MCF 10A (cell line): ENCODE results near the gene UAP1L1. TPM values are rescaled to one million over a fixed set of nuclear protein-coding genes. Genes with fewer than 3 reads are reported as not detected.

ENCODE experiments used
- BruUV-seq: library from RNA; stranded (reverse); fragments of 400-500 nt; replicated peaks from 2 replicates; lab custom pipeline; 2021; lab: Mats Ljungman, UMichigan
- CTCF ChIA-PET: fragments of 300-600 bp; sonication (Branson Sonifier 250); formaldehyde crosslinking; extraction: SDS; loops from one replicate; lab custom pipeline; 2021; ENCODE audit warnings: antibody characterized with exemption, inconsistent platforms; lab: Yijun Ruan, JAX
- POLR2A ChIA-PET: fragments of 300-600, 350-650 bp; sonication (Branson Sonifier 250); formaldehyde crosslinking; extraction: SDS; loops from one replicate; lab custom pipeline; 2020; ENCODE audit warnings: antibody characterized with exemption, inconsistent platforms; lab: Yijun Ruan, JAX
- DNase-seq: peaks from one replicate; pipeline ENCODE4 v3.0.0-alpha.2; 2018; ENCODE audit not compliant: unreplicated experiment
- H3K27ac Mint-ChIP-seq: one replicate; pipeline ENCODE4 v1.8.0; 2022; ENCODE audit warnings: mild to moderate bottlenecking, low read depth, mixed read lengths; ENCODE audit not compliant: unreplicated experiment
- H3K27me3 Mint-ChIP-seq: one replicate; pipeline ENCODE4 v1.8.0; 2022; ENCODE audit warnings: mixed read lengths; ENCODE audit not compliant: insufficient read depth, unreplicated experiment
- H3K36me3 Mint-ChIP-seq: one replicate; pipeline ENCODE4 v1.8.0; 2022; ENCODE audit warnings: mild to moderate bottlenecking, moderate library complexity, mixed read lengths; ENCODE audit not compliant: insufficient read depth, unreplicated experiment
- H3K4me1 Mint-ChIP-seq: one replicate; pipeline ENCODE4 v1.8.0; 2022; ENCODE audit warnings: mixed read lengths; ENCODE audit not compliant: insufficient read depth, unreplicated experiment
- H3K4me3 Mint-ChIP-seq: one replicate; pipeline ENCODE4 v1.8.0; 2022; ENCODE audit warnings: mild to moderate bottlenecking, moderate library complexity, mixed read lengths; ENCODE audit not compliant: unreplicated experiment
- H3K9me3 Mint-ChIP-seq: one replicate; pipeline ENCODE4 v1.8.0; 2022; ENCODE audit warnings: mixed read lengths; ENCODE audit not compliant: unreplicated experiment
- intact Hi-C: fragments of 100-400 bp; cut with micrococcal nuclease; formaldehyde crosslinking; loops from 2 replicates; pipeline ENCODE4 v1.14.1; 2022
- total RNA-seq: library from RNA; stranded (reverse); gene quantifications from 2 replicates; pipeline ENCODE4 v1.2.3, GENCODE V29; 2022
- TF ChIP-seq, protein P1 (sequence below): fragments of 200-600 bp; IDR thresholded peaks from one replicate; pipeline ENCODE4 v1.8.0; 2022; ENCODE audit warnings: antibody characterized with exemption, mild to moderate bottlenecking; ENCODE audit not compliant: unreplicated experiment

Gene UAP1L1
- total RNA-seq, 1 experiment from 2014 or later: 1.0 TPM

DNA sequence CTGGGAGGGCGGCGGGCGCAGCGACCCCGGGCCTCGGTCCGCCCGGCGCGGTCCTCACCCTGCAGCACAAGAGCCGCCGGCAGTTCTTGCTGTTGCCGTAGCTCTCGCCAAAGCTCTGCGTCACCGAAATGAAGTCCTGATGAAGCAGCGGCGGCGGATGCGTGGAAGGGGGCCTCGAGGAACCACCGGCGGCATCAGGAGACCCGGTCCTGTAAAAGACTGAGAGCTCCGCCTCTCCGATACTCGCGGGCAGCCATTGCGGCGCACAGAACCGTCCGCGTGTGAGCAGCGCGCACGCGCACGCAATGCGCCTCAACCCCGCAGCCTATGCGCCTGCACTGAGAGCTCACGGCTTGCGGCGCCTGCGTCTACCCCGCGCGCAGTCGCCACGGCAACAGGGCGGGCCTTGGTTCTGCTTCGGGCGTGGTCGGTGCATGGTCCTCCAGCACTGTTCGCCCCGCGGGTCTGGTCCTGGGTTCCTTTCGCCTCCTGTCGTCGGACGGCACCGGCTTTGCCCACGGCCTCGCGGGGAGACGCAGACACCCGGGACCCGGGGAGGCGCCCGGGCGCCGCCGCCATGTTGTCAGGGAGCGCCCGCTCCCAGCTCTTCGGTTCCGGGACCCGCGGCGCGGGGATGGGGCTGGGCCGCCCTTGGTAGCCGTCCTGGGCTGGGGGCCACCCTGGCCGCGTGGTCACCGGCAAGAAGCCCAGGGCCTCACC lies 52.3 kb downstream of the UAP1L1 start:
- H3K27ac Mint-ChIP-seq: no peak overlapping the region
- peak overlapping the region; percentile 77 for H3K4me3 Mint-ChIP-seq
- H3K4me1 Mint-ChIP-seq: peaks cover 18% of the 10 kb centered on the region
- peak; percentile 91 for DNase-seq
- CTCF ChIA-PET: interaction anchor here (0.6 to 1.6 kb wide), 7 partner anchors 10 to 137 kb away, joined by 3 to 12 read pairs (median 4); partner anchors contain the start of genes ANAPC2, CYSRT1, RNF224 and SSNA1
- H3K27me3 Mint-ChIP-seq: no peaks in the 10 kb centered on the region
- H3K9me3 Mint-ChIP-seq: no peaks in the 10 kb centered on the region
- intact Hi-C loops: no loop called here
- peaks cover 9% of the 10 kb centered on the region for H3K36me3 Mint-ChIP-seq
- TF ChIP-seq, protein P1, sequence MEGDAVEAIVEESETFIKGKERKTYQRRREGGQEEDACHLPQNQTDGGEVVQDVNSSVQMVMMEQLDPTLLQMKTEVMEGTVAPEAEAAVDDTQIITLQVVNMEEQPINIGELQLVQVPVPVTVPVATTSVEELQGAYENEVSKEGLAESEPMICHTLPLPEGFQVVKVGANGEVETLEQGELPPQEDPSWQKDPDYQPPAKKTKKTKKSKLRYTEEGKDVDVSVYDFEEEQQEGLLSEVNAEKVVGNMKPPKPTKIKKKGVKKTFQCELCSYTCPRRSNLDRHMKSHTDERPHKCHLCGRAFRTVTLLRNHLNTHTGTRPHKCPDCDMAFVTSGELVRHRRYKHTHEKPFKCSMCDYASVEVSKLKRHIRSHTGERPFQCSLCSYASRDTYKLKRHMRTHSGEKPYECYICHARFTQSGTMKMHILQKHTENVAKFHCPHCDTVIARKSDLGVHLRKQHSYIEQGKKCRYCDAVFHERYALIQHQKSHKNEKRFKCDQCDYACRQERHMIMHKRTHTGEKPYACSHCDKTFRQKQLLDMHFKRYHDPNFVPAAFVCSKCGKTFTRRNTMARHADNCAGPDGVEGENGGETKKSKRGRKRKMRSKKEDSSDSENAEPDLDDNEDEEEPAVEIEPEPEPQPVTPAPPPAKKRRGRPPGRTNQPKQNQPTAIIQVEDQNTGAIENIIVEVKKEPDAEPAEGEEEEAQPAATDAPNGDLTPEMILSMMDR: no peak
- BruUV-seq: no TSS peak
- POLR2A ChIA-PET: interaction anchor here (0.6 to 3.6 kb wide), 31 partner anchors 10 to 911 kb away, joined by 3 to 41 read pairs (median 4); partner anchors contain the start of genes ANAPC2, CLIC3, CYSRT1 and EXD3

DNA sequence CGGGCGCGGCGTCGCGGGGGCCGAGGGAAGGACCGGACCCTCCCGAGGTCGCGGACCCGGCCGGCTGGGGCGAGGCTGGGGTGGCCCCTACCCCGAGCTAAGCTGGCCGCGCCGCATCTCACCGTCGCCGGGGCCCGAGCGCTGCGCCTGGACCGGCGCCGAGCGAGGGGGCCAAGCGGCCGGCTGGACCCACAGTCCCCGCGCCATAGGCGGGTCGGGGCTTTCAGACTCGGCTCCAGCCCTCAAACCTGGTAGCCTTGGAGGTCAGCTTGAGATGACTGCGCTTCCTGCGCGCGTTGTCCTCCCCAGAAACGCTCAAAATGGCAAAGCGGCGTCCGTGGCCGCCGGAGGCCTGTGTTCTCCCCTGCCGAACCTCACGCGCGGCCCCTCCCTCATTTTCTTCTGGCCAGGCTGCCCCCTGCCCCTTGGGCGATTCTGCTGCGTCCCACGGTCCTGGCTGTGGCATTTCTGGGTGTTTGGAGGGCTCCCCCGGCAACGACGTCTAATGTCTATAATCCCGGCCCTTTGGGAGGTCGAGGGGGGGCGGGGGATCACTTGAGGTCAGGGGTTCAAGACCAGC lies 52.9 kb downstream of the UAP1L1 start:
- Mint-ChIP-seq H3K4me1 (peaks cover 18% of the 10 kb centered on the region), H3K27ac (no peak overlapping the region), H3K4me3 (peak overlapping the region; percentile 76), H3K36me3 (peaks cover 9% of the 10 kb centered on the region), H3K9me3 (no peaks in the 10 kb centered on the region), H3K27me3 (no peaks in the 10 kb centered on the region)
- intact Hi-C loops: no loop called here
- TF ChIP-seq, protein P1: no peak
- DNase-seq: no peak
- POLR2A ChIA-PET: interaction anchor here (0.7 to 3.6 kb wide), 25 partner anchors 10 to 134 kb away, joined by 3 to 41 read pairs (median 4); partner anchors contain the start of genes ANAPC2, CLIC3, CYSRT1 and GRIN1
- CTCF ChIA-PET: interaction anchor here (0.6 to 1.6 kb wide), 7 partner anchors 10 to 136 kb away, joined by 3 to 12 read pairs (median 4); partner anchors contain the start of genes ANAPC2, RNF224 and SSNA1
- BruUV-seq: no TSS peak

Other genes with a start within 250 kb of the UAP1L1 start
- 5.6 and 5.7 TPM in 2 replicates for gene AJM1, start 235.0 kb upstream of the UAP1L1 start, total RNA-seq
- gene PHPT1, start 228.1 kb upstream of the UAP1L1 start, total RNA-seq: 173 and 193 TPM in 2 replicates
- gene MAMDC4, start 225.2 kb upstream of the UAP1L1 start, total RNA-seq: 11.8 and 14.1 TPM in 2 replicates
- 480 and 581 TPM in 2 replicates for gene EDF1, start 211.2 kb upstream of the UAP1L1 start, total RNA-seq
- 10.7 and 14.1 TPM in 2 replicates for gene TRAF2, start 191.0 kb upstream of the UAP1L1 start, total RNA-seq
- 88.8 and 100 TPM in 2 replicates for gene FBXW5, start 132.8 kb upstream of the UAP1L1 start, total RNA-seq
- gene C8G, start 132.3 kb upstream of the UAP1L1 start, total RNA-seq: 1.0 and 1.1 TPM in 2 replicates
- 0.86 and 1.2 TPM in 2 replicates for gene LCN12, start 125.2 kb upstream of the UAP1L1 start, total RNA-seq
- gene PTGDS, start 100.0 kb upstream of the UAP1L1 start, total RNA-seq: 1.1 and 1.8 TPM in 2 replicates
- gene LCNL1, start 94.5 kb upstream of the UAP1L1 start, total RNA-seq: not detected in 2 replicates
- gene PAXX, start 85.1 kb upstream of the UAP1L1 start, total RNA-seq: 43.6 and 57.9 TPM in 2 replicates
- 1.2 and 4.2 TPM in 2 replicates for gene CLIC3, start 80.9 kb upstream of the UAP1L1 start, total RNA-seq
- gene ABCA2, start 49.3 kb upstream of the UAP1L1 start, total RNA-seq: 20.0 and 21.7 TPM in 2 replicates
- gene FUT7, start 45.4 kb upstream of the UAP1L1 start, total RNA-seq: 0.12 TPM in 1 of 2 replicates, not detected in the other
- gene NPDC1, start 31.3 kb upstream of the UAP1L1 start, total RNA-seq: 161 and 171 TPM in 2 replicates
- 13.4 and 31.5 TPM in 2 replicates for gene ENTPD2, start 23.5 kb upstream of the UAP1L1 start, total RNA-seq
- 5.7 and 15.7 TPM in 2 replicates for gene SAPCD2, start 7.0 kb upstream of the UAP1L1 start, total RNA-seq
- 46.5 and 49.1 TPM in 2 replicates for gene MAN1B1, start 9.5 kb downstream of the UAP1L1 start, total RNA-seq
- 139 and 157 TPM in 2 replicates for gene DPP7, start 37.2 kb downstream of the UAP1L1 start, total RNA-seq
- 0.61 and 1.4 TPM in 2 replicates for gene GRIN1, start 61.6 kb downstream of the UAP1L1 start, total RNA-seq
- not detected in 2 replicates for gene LRRC26, start 92.5 kb downstream of the UAP1L1 start, total RNA-seq
- not detected in 2 replicates for gene TMEM210, start 94.5 kb downstream of the UAP1L1 start, total RNA-seq
- 42.1 and 43.6 TPM in 2 replicates for gene ANAPC2, start 111.0 kb downstream of the UAP1L1 start, total RNA-seq
- 81.4 and 82.6 TPM in 2 replicates for gene SSNA1, start 111.2 kb downstream of the UAP1L1 start, total RNA-seq
- 12.6 and 13.4 TPM in 2 replicates for gene TPRN, start 123.2 kb downstream of the UAP1L1 start, total RNA-seq
- 31.4 and 35.6 TPM in 2 replicates for gene TMEM203, start 128.1 kb downstream of the UAP1L1 start, total RNA-seq
- 16.6 and 18.0 TPM in 2 replicates for gene NDOR1, start 128.2 kb downstream of the UAP1L1 start, total RNA-seq
- gene RNF208, start 144.7 kb downstream of the UAP1L1 start, total RNA-seq: 2.5 and 3.1 TPM in 2 replicates
- 1.4 and 1.8 TPM in 2 replicates for gene CYSRT1, start 147.7 kb downstream of the UAP1L1 start, total RNA-seq
- 0.16 and 0.44 TPM in 2 replicates for gene RNF224, start 150.0 kb downstream of the UAP1L1 start, total RNA-seq
- not detected in 2 replicates for gene SLC34A3, start 153.4 kb downstream of the UAP1L1 start, total RNA-seq
- 171 and 180 TPM in 2 replicates for gene TUBB4B, start 163.8 kb downstream of the UAP1L1 start, total RNA-seq
- gene STPG3, start 173.8 kb downstream of the UAP1L1 start, total RNA-seq: not detected in 2 replicates
- 38.0 and 40.5 TPM in 2 replicates for gene NELFB, start 177.8 kb downstream of the UAP1L1 start, total RNA-seq
- 20.6 and 21.9 TPM in 2 replicates for gene TOR4A, start 200.2 kb downstream of the UAP1L1 start, total RNA-seq
- 1.4 and 2.2 TPM in 2 replicates for gene NRARP, start 224.8 kb downstream of the UAP1L1 start, total RNA-seq